ENCODE results near the gene EPB41L1. TPM values are rescaled to one million over a fixed set of nuclear protein-coding genes. Genes with fewer than 3 reads are reported as not detected.

The EPB41L1 gene
- total and polyA plus RNA-seq, 2 experiments from 2014 or later = 24.1 to 48.7 TPM

- TF ChIP-seq ZNF462 (CRISPR knock-in tag; IDR thresholded peaks at IDR 0.05) (no peak), ZNF331 (CRISPR knock-in tag; IDR thresholded peaks at IDR 0.05; ENCODE audit: low read depth) (no peak), POLR2AphosphoS5 (IDR thresholded peaks at IDR 0.05; ENCODE audit: low read depth) (no peak)
These were observed 94.9 kb downstream of the EPB41L1 start (continued) for GRCh38 chr20:36249450-36249849.

DNA sequence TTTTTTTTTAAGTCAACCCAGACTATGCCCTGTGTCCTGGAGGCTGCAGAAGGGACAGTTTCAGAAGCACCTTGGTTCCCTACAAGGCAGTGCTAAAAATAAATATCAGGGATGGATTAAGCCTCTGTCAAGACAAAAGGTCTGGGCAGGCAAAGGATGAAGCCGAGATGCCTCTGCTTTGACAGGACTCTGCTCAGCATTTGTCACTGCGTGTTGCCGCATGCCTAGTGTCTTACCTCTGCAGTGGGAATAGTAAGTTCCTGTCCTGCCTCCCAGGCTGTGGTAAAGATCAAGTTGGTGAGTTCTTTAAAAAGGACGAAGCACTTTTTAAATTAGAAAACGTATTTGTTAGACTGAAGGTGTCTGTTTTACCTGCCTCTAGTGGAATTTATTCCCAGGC lies 96.9 kb downstream of the EPB41L1 start:
- H4K20me1 ChIP-seq (replicated peaks; ENCODE audit: insufficient read depth) = peaks cover 19% of the 10 kb centered on the region
- H3K36me3 ChIP-seq (ENCODE audit: insufficient read depth) = peaks cover 15% of the 10 kb centered on the region
- TF ChIP-seq POLR2AphosphoS5 (IDR thresholded peaks at IDR 0.05; ENCODE audit: low read depth) (no peak), ZNF114 (CRISPR knock-in tag; IDR thresholded peaks at IDR 0.05) (no peak), CREB1 (CRISPR knock-in tag; IDR thresholded peaks at IDR 0.05; ENCODE audit: low read depth) (no peak), EZH2 (IDR thresholded peaks at IDR 0.05; ENCODE audit: low read depth, unreplicated experiment) (no peak), NANOG (IDR thresholded peaks at IDR 0.05; ENCODE audit: borderline replicate concordance) (no peak), JUNB (IDR thresholded peaks at IDR 0.05; ENCODE audit: unreplicated experiment) (no peak), ZNF331 (CRISPR knock-in tag; IDR thresholded peaks at IDR 0.05; ENCODE audit: low read depth) (no peak), EZH2phosphoT487 (IDR thresholded peaks at IDR 0.05; ENCODE audit: unreplicated experiment) (no peak)
- TF ChIP-seq, protein P1, sequence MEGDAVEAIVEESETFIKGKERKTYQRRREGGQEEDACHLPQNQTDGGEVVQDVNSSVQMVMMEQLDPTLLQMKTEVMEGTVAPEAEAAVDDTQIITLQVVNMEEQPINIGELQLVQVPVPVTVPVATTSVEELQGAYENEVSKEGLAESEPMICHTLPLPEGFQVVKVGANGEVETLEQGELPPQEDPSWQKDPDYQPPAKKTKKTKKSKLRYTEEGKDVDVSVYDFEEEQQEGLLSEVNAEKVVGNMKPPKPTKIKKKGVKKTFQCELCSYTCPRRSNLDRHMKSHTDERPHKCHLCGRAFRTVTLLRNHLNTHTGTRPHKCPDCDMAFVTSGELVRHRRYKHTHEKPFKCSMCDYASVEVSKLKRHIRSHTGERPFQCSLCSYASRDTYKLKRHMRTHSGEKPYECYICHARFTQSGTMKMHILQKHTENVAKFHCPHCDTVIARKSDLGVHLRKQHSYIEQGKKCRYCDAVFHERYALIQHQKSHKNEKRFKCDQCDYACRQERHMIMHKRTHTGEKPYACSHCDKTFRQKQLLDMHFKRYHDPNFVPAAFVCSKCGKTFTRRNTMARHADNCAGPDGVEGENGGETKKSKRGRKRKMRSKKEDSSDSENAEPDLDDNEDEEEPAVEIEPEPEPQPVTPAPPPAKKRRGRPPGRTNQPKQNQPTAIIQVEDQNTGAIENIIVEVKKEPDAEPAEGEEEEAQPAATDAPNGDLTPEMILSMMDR (conservative IDR thresholded peaks at IDR 0.05; ENCODE audit: low read depth in 2 of 2) = no peak
- TF ChIP-seq, protein P2, sequence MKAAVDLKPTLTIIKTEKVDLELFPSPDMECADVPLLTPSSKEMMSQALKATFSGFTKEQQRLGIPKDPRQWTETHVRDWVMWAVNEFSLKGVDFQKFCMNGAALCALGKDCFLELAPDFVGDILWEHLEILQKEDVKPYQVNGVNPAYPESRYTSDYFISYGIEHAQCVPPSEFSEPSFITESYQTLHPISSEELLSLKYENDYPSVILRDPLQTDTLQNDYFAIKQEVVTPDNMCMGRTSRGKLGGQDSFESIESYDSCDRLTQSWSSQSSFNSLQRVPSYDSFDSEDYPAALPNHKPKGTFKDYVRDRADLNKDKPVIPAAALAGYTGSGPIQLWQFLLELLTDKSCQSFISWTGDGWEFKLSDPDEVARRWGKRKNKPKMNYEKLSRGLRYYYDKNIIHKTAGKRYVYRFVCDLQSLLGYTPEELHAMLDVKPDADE (IDR thresholded peaks at IDR 0.05) = no peak
- TF ChIP-seq, protein P3, sequence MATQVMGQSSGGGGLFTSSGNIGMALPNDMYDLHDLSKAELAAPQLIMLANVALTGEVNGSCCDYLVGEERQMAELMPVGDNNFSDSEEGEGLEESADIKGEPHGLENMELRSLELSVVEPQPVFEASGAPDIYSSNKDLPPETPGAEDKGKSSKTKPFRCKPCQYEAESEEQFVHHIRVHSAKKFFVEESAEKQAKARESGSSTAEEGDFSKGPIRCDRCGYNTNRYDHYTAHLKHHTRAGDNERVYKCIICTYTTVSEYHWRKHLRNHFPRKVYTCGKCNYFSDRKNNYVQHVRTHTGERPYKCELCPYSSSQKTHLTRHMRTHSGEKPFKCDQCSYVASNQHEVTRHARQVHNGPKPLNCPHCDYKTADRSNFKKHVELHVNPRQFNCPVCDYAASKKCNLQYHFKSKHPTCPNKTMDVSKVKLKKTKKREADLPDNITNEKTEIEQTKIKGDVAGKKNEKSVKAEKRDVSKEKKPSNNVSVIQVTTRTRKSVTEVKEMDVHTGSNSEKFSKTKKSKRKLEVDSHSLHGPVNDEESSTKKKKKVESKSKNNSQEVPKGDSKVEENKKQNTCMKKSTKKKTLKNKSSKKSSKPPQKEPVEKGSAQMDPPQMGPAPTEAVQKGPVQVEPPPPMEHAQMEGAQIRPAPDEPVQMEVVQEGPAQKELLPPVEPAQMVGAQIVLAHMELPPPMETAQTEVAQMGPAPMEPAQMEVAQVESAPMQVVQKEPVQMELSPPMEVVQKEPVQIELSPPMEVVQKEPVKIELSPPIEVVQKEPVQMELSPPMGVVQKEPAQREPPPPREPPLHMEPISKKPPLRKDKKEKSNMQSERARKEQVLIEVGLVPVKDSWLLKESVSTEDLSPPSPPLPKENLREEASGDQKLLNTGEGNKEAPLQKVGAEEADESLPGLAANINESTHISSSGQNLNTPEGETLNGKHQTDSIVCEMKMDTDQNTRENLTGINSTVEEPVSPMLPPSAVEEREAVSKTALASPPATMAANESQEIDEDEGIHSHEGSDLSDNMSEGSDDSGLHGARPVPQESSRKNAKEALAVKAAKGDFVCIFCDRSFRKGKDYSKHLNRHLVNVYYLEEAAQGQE (IDR thresholded peaks at IDR 0.05; ENCODE audit: unreplicated experiment) = no peak

More for the DNA sequence above, 96.9 kb downstream of the EPB41L1 start:
- Mint-ChIP-seq H3K27ac (no peak overlapping the region), H3K4me3 (no peak overlapping the region), H3K27me3 (ENCODE audit: insufficient read depth, low read depth, poor library complexity) (peaks cover 5% of the 10 kb centered on the region), H3K9me3 (no peaks in the 10 kb centered on the region), H3K4me1 (peaks cover 7% of the 10 kb centered on the region), H3K36me3 (ENCODE audit: low read depth) (peaks cover 25% of the 10 kb centered on the region)
- Histone ChIP-seq H3F3A (replicated peaks; ENCODE audit: low read depth) (no peaks in the 10 kb centered on the region), H3K9me2 (ENCODE audit: insufficient read depth) (no peaks in the 10 kb centered on the region), H3K4me3 (no peak overlapping the region), H3K27ac (ENCODE audit: low read depth) (no peak overlapping the region), H3K4me1 (ENCODE audit: insufficient read depth) (no peaks in the 10 kb centered on the region), H3K4me2 (no peak overlapping the region), H3K79me2 (replicated peaks; ENCODE audit: insufficient read depth) (0 out of 2 replicates have a peak, but pooled peaks cover 10% of the 10 kb centered on the region), H2AFZ (no peak overlapping the region), H3K27me3 (ENCODE audit: insufficient read depth) (no peaks in the 10 kb centered on the region)
- DNase-seq (ENCODE audit: low spot score) = no peak
- no peak for ATAC-seq
